Activated T-cell treated with anti-CD3 and anti-CD28 coated beads, Interleukin-2, amount 50 U/mL, for 4 hours (primary cell): ENCODE results near the gene GRK3. TPM values are rescaled to one million over a fixed set of nuclear protein-coding genes. Genes with fewer than 3 reads are reported as not detected.
"Not testable (repeated sequence)": the region's sequence is repeated elsewhere in the genome, so short reads cannot be mapped to it uniquely, and the experiment has no call there.

Experiments used
- ATAC-seq, 2 donors: fragments of 200-7000 bp; cut with Tn5 transposase; one replicate each; pipeline ENCODE4 v1.10.0; 2021
- DNase-seq: peaks from one replicate; pipeline ENCODE4 v3.0.0-alpha.2; 2020
- H3K27me3 Mint-ChIP-seq: one replicate; pipeline ENCODE4 v1.8.0; 2021; ENCODE audit warnings: low read depth, mixed read lengths
- H3K36me3 Mint-ChIP-seq: one replicate; pipeline ENCODE4 v1.8.0; 2022; ENCODE audit warnings: mixed read lengths; ENCODE audit not compliant: insufficient read depth
- H3K4me1 Mint-ChIP-seq: one replicate; pipeline ENCODE4 v1.8.0; 2021; ENCODE audit warnings: low read depth, mixed read lengths
- H3K4me3 Mint-ChIP-seq: one replicate; pipeline ENCODE4 v1.8.0; 2021; ENCODE audit warnings: mild to moderate bottlenecking, moderate library complexity, mixed read lengths
- H3K9me3 Mint-ChIP-seq: one replicate; pipeline ENCODE4 v1.8.0; 2021; ENCODE audit warnings: mixed read lengths
- total RNA-seq, 3 donors: library from RNA; stranded (reverse); gene quantifications; one replicate each; pipeline ENCODE4 v1.2.1, GENCODE V29; 2021

GRK3 gene
- total RNA-seq, 3 donors from 2014 or later = 5.2 to 6.7 (median 5.3) TPM

DNA sequence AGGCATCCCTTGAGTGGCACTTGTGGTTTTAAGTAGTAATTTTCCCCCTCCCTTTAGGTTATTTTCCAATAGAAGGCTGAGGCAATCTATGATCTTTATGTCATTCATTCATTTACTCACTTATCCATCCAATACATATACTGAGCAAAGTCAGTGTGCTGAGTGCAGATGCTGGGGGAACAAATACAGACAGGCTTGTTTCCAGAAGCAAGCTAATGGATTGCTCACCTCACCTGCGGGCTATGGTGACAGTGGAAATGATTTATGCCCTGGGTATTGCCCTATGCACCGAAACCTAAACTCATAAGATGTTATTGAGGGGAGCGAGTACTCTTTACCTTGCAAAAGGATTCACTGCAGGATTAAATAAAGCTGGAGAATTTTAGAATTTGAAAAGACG lies 4.6 kb upstream of the GRK3 start:
- DNase-seq, H3K9me3 Mint-ChIP-seq, ATAC-seq, H3K36me3 Mint-ChIP-seq, H3K4me3 Mint-ChIP-seq: not testable (repeated sequence)
- peaks cover 12% of the 10 kb centered on the region for H3K27me3 Mint-ChIP-seq
- H3K4me1 Mint-ChIP-seq = peaks cover 16% of the 10 kb centered on the region

- H3K4me1 Mint-ChIP-seq = peaks cover 26% of the 10 kb centered on the region
- not testable (repeated sequence) for H3K36me3 Mint-ChIP-seq, H3K9me3 Mint-ChIP-seq, H3K4me3 Mint-ChIP-seq, ATAC-seq, DNase-seq
- H3K27me3 Mint-ChIP-seq = peaks cover 20% of the 10 kb centered on the region
Measured at GRCh38 chr22:25561182-25561581, 3.3 kb upstream of the GRK3 start.

GRCh38 chr22:25561927-25562326 lies 2.5 kb upstream of the GRK3 start:
- not testable (repeated sequence) for H3K4me3 Mint-ChIP-seq

DNA sequence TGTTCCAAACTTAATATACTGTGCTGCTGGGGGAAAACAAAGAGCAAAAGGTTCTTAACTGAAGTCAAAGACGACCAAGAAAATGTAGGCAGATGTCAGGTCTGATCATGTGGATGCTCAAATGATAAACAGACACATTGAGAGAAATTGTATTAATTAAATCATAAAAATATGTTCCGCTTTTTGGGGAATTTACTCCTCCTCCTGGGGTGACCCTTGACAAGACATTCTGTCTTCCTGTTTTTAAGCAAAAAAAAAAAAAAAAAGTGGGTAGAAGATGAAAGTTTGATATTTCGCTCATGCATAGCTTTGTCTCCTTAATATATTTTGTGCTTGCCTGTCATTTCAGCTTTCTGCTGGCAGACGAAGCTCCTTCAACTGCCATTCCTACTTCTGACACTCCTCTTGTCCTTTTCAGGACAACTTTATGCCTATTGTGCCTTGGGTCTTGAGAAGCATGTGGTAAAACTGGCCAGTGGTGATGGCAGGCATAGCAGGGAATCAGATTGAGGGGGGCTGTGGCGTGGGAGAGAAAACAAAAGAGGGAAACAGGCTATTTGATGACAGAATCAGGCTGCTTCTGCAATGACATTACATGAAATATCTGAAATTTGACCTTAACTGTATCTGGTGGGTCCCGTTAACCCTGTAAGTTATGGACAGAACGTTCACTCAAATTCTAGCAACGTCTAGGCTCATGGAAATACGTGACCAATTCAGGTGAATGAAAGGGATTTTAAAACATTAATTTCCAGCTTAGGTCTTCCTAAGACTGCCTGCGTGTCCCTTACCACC lies 1.3 kb upstream of the GRK3 start:
- Mint-ChIP-seq H3K27me3 (peaks cover 26% of the 10 kb centered on the region), H3K4me1 (peaks cover 28% of the 10 kb centered on the region), H3K4me3 (peak overlapping the region; percentile 87)
- not testable (repeated sequence) for H3K9me3 Mint-ChIP-seq, H3K36me3 Mint-ChIP-seq, ATAC-seq, DNase-seq

More at GRCh38 chr22:25561927-25562326, 2.5 kb upstream of the GRK3 start:
- H3K36me3 Mint-ChIP-seq, H3K9me3 Mint-ChIP-seq, DNase-seq, ATAC-seq: not testable (repeated sequence)
- H3K4me1 Mint-ChIP-seq = peaks cover 28% of the 10 kb centered on the region
- peaks cover 24% of the 10 kb centered on the region for H3K27me3 Mint-ChIP-seq

DNA sequence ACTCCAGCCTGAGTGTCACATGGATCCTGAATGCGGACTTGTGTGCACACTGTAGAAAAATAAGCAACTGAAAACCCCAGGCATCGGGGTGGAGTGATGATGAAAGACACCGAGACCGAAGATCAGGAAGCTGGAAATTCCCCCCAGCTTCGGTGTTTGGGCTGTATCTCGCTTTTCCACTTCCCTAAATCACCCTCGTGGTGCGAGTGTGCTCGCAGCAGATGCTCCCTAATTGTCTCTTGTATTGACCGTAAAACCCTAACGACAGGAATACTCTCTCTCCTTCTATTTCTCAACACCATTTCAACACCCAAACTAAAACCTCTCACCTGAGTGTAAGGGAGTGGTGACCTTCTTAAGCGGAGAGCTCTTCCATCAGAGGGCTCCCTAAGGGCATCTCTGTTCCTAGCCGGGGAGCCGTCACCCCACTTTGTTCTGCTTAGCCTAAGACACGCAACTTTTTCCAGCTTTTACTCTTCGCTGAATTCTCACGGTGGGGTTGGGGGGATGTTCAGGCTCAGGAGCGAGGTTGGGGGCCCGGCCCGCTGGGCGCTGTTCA lies 635 bp upstream of the GRK3 start:
- Mint-ChIP-seq H3K4me1 (peaks cover 28% of the 10 kb centered on the region), H3K36me3 (no peaks in the 10 kb centered on the region), H3K4me3 (peak overlapping the region; percentile 87), H3K27me3 (peaks cover 26% of the 10 kb centered on the region), H3K9me3 (no peaks in the 10 kb centered on the region)
- DNase-seq (peak; percentile 14), ATAC-seq (peak; percentile 11 to 37)

DNA sequence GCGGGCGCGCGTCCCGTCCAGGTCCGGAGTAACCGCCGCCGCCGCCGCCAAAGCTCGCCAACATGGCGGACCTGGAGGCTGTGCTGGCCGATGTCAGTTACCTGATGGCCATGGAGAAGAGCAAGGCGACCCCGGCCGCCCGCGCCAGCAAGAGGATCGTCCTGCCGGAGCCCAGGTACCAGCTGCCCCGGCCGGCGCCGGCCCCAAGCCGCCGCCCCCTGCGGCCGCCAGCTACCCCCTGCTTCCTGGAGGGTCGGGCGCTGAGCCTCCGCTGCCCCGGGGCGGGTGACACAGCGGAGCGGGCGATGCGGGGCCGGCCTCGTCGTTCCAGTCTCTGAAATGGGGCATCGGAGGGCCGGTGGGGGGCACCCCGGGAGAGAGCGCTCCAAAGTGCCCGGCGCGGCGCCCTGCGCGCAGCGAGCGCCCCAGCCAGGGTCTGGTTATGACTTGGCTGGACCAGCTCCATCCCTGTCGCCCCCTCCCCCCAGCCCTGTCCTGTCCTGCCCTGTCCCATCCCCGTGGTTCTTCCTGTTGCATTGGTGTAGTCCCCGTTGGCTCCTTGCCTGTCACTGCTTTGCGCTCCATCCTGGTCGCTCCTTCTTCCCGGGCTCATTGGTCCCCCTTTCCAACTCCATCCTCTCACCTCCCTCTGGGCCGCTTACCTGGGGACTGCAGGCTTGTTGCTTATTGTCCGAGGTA lies 653 bp downstream of the GRK3 start:
- peak; percentile 8 for DNase-seq
- peaks cover 35% of the 10 kb centered on the region for H3K27me3 Mint-ChIP-seq
- ATAC-seq = peak; percentile 37 to 38
- H3K9me3 Mint-ChIP-seq = no peaks in the 10 kb centered on the region
- peak overlapping the region; percentile 95 for H3K4me3 Mint-ChIP-seq
- H3K36me3 Mint-ChIP-seq = no peaks in the 10 kb centered on the region
- H3K4me1 Mint-ChIP-seq = peaks cover 28% of the 10 kb centered on the region

- H3K4me3 Mint-ChIP-seq = peak overlapping the region; percentile 95
- H3K27me3 Mint-ChIP-seq = peaks cover 37% of the 10 kb centered on the region
- ATAC-seq (no peak), DNase-seq (no peak)
- no peaks in the 10 kb centered on the region for H3K36me3 Mint-ChIP-seq
- peaks cover 28% of the 10 kb centered on the region for H3K4me1 Mint-ChIP-seq
- H3K9me3 Mint-ChIP-seq = no peaks in the 10 kb centered on the region
Measured at GRCh38 chr22:25566186-25566897, 1.9 kb downstream of the GRK3 start.

- Mint-ChIP-seq H3K27me3 (peaks cover 39% of the 10 kb centered on the region), H3K9me3 (no peaks in the 10 kb centered on the region), H3K4me3 (no peak overlapping the region), H3K4me1 (peaks cover 28% of the 10 kb centered on the region), H3K36me3 (no peaks in the 10 kb centered on the region)
- ATAC-seq = no peak
- DNase-seq = no peak
Measured at GRCh38 chr22:25566898-25567235, 2.4 kb downstream of the GRK3 start.

GRCh38 chr22:25567251-25567675 lies 2.8 kb downstream of the GRK3 start:
- H3K36me3 Mint-ChIP-seq = no peaks in the 10 kb centered on the region
- no peak overlapping the region for H3K4me3 Mint-ChIP-seq
- no peak for ATAC-seq

GRCh38 chr22:25568066-25568465 lies 3.6 kb downstream of the GRK3 start:
- H3K27me3 Mint-ChIP-seq = peaks cover 41% of the 10 kb centered on the region
- ATAC-seq, H3K9me3 Mint-ChIP-seq, DNase-seq, H3K36me3 Mint-ChIP-seq, H3K4me3 Mint-ChIP-seq: not testable (repeated sequence)
- peaks cover 30% of the 10 kb centered on the region for H3K4me1 Mint-ChIP-seq

More at GRCh38 chr22:25567251-25567675, 2.8 kb downstream of the GRK3 start:
- peaks cover 39% of the 10 kb centered on the region for H3K27me3 Mint-ChIP-seq
- no peaks in the 10 kb centered on the region for H3K9me3 Mint-ChIP-seq
- H3K4me1 Mint-ChIP-seq = peaks cover 28% of the 10 kb centered on the region
- no peak for DNase-seq

DNA sequence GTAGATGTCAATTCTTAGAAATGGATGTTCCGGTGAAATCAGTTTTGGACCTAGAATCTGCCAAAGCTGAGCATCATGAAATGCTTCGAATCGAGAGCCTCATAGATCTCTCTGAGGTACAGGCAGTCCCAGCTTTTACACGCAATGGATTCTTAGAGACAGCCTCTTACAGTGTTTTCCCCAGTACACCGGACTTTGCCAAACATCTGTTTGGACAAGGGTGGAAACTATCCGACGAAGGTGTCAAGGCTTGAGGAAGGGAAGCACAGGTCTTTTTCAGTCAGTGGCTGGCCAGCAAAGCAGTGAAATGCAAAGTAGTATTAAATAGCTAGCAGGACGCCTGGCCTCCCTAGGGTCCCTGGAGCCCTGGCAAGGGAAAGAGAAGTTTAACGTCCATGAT lies 4.9 kb downstream of the GRK3 start:
- Mint-ChIP-seq H3K36me3 (no peaks in the 10 kb centered on the region), H3K27me3 (peaks cover 30% of the 10 kb centered on the region), H3K9me3 (no peaks in the 10 kb centered on the region), H3K4me1 (peaks cover 18% of the 10 kb centered on the region), H3K4me3 (no peak overlapping the region)
- DNase-seq = no peak
- ATAC-seq = no peak

DNA sequence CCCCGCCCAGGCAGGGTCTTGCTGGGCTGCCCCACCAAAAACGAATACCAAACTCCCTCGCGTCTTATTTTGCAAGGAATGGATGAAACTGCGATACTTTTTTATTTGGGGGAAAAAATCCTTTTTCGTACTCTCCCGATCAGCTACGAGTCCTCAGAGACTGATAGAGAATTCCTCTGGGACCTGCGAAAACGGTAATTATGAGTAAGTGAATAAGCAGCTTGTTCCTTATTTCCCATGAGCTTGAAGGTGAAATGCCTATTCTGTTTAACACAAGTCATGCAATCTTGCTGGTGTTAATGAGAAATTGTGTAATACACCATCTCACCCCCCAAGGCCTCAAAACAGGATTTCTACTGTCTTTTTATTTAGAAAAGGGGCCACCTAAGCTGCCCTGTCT lies 5.5 kb downstream of the GRK3 start:
- peaks cover 18% of the 10 kb centered on the region for H3K4me1 Mint-ChIP-seq
- no peaks in the 10 kb centered on the region for H3K9me3 Mint-ChIP-seq
- H3K4me3 Mint-ChIP-seq = no peak overlapping the region
- peaks cover 30% of the 10 kb centered on the region for H3K27me3 Mint-ChIP-seq
- no peak for ATAC-seq
- DNase-seq = no peak
- no peaks in the 10 kb centered on the region for H3K36me3 Mint-ChIP-seq

- H3K9me3 Mint-ChIP-seq = no peaks in the 10 kb centered on the region
- no peak overlapping the region for H3K4me3 Mint-ChIP-seq
- H3K27me3 Mint-ChIP-seq = peaks cover 28% of the 10 kb centered on the region
- DNase-seq = no peak
- peaks cover 15% of the 10 kb centered on the region for H3K4me1 Mint-ChIP-seq
- no peaks in the 10 kb centered on the region for H3K36me3 Mint-ChIP-seq
- no peak for ATAC-seq
Measured at GRCh38 chr22:25570486-25570885, 6.0 kb downstream of the GRK3 start.
